GM12892 (cell line): Measurements from ENCODE around the gene NEK5.

Experiments
- DNase-seq: peaks from one replicate; pipeline ENCODE4 v3.0.0; 2011; ENCODE audit not compliant: insufficient read length
- FAIRE-seq: peaks from 2 replicates; lab custom pipeline; 2011; peaks lifted over from hg19 to GRCh38; lab: Jason Lieb, UNC
- POLR2A ChIP-seq: IDR thresholded peaks from 2 replicates; pipeline ENCODE4 v1.6.1; 2011; ENCODE audit warnings: low read depth, low read length, control low read depth
- POLR2AphosphoS5 ChIP-seq: IDR thresholded peaks from 2 replicates; pipeline ENCODE4 v1.6.1; 2011; ENCODE audit warnings: low read depth, low read length, control low read depth
- TAF1 ChIP-seq: IDR thresholded peaks from 2 replicates; pipeline ENCODE4 v1.6.1; 2011; ENCODE audit warnings: low read depth, mild to moderate bottlenecking, control low read depth, low read length, borderline replicate concordance

Gene NEK5

DNA sequence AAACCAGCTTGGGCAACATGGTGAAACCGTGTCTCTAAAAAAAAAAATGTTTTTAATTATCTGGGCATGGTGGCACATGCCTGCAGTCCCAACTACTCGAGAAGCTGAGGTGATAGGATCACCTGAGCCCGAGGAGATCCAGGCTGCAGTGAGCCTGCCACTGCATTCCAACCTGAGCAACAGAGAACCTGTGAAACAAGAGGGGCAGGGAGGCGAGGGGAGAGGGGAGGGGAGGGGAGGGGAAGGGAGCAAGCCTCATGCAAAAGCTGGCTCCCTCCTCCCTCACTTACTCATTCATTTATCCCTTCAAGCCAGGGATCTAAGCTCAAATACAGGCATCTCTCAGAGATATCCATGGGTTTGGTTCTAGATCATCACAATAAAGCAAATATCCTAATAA lies 126.5 kb downstream of the NEK5 start:
- TF ChIP-seq POLR2AphosphoS5 = no peak
- no peak for TF ChIP-seq TAF1
- TF ChIP-seq POLR2A = no peak
- no peak for FAIRE-seq
- no peak for DNase-seq

DNA sequence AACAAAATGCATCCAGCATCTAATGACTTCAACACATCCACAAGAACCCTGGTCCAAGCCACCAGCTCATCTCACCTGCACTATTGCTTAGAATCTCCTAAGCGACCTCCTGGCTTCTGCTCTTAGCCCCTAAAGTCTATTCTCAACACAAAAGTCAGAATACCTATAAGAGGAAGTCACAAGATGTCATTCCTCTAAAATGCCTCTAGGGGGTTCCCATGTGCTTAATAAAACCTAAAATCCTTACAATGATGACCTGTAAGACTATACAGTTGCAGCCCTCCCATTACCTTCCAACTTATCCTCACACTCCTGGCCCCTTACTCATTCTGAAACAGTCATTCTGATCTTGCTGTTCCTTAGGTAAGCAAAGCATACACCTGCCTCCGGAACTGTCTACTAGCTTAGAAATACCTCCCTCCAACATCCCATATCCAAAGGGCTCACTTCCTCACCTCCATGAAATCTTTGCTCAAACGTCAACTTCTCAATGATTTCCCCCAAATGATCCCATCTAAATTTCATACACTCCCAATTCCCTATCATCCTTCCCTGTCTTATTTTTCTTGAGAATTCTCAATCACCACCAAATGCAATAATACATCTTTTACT lies 127.6 kb downstream of the NEK5 start:
- DNase-seq (peak; percentile 39), FAIRE-seq (peak; percentile 68)
- no peak for TF ChIP-seq POLR2A
- TF ChIP-seq TAF1 = no peak
- TF ChIP-seq POLR2AphosphoS5 = no peak

DNA sequence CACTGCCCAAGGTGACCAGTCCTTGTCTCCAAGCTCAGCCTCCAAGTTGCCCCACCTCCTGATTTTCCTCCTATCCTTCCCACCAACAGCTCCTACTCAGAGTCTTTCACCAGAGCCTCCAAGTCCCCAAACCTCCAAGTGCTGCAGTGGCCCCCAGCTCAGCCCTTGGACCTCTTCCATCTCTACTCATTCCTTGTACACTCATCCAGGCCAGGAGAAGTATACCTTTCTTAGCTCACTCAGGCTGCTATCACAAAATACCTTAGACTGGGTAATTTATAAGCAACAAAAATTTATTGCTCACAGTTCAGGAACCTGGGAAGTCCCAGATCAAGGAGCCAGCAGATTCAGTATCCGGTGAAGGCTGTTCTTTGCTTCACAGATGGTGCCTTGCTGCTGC lies 129.0 kb downstream of the NEK5 start:
- TF ChIP-seq POLR2A (no peak), POLR2AphosphoS5 (no peak), TAF1 (no peak)
- FAIRE-seq (no peak), DNase-seq (no peak)

DNA sequence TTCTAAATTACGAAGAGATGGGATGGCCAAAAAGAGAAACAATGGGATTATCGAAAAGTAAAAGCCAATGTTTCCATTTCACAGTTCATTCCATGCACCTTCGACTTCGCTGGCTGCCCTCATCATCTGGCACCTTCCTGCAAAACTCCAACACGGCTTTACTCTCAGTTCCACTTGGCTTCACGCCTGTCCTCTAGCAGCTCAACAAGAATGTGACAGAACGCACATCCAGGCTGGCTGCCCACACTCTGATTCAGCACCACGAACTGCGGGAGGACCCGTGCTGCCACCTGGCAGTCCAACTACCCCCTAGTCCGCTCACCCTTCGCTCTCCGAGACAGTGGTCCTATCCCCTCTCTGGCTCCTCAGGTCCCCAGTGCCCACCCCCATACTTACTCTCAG lies 129.4 kb downstream of the NEK5 start:
- FAIRE-seq (no peak), DNase-seq (no peak)
- TF ChIP-seq POLR2A (no peak), POLR2AphosphoS5 (no peak), TAF1 (no peak)

DNA sequence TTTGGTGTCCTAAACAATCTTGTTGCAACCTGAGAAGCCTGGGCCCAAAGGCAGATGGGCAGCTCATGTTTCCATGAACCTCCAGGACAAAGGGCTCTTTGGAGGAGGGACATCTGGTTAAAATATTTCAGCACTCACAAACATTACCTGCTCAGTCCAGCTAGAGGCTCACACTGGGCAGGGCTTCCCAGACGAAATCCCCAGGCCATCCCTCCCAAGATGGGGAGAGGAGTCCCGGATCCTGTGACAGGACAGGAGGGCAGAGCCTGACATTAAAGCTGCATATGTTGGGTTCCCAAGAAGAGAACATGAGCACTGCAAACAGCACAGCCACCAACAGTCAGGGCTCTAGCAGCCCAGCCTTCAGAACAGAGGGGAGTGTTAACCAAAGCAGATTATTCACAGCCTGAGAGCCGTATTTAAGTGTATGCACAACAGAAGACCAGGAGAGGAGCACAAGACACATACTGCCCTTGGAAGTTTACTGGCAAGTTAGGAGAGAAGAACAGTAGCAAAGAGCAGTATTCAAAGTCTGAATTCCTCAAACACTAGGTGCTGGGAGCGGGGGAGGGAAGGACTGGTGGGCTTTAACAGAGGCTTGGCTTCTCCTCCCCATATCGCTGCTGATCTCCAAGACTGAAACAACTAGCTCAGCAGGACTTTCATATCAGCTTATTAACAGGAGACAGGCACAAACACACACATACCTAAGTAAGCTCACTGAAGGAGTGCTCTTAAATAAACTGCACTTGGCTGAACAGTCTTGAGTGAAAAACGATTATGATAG lies 130.0 kb downstream of the NEK5 start:
- no peak for FAIRE-seq
- DNase-seq = no peak
- TF ChIP-seq TAF1 (no peak), POLR2A (no peak), POLR2AphosphoS5 (no peak)

DNA sequence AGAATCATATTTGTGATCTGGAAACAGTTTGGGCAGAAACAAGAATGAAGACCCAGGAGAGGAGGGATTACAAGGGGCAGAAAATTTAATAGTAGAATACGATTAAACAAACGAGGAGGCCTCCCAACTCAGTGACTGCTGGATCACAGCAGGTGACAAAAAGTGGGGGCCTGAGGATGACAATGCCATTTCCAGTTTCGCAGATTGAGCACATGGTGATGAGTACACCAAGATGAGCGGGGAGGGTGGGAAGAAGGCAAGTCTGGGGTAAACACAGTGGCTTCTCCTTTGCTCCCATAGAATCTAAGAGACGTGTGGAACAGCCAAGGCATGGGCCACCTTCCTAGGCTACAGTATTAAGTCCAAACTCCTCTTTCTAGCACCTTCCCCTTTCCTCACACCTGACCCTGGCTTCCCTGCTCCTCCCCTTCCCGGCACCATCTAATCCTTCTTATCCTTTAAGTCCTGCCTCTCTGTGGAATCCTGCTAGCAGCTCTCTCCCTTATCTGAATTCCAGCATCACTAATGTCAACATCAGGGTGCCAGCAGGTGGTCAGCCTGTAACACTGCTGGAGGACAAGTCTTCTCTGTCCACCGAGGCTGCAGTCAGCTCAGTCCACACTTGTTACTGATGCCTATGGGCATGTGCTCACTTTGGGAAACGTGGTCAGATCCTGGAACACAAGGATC lies 131.1 kb downstream of the NEK5 start:
- FAIRE-seq (no peak), DNase-seq (no peak)
- TF ChIP-seq POLR2AphosphoS5 (no peak), POLR2A (no peak), TAF1 (no peak)

DNA sequence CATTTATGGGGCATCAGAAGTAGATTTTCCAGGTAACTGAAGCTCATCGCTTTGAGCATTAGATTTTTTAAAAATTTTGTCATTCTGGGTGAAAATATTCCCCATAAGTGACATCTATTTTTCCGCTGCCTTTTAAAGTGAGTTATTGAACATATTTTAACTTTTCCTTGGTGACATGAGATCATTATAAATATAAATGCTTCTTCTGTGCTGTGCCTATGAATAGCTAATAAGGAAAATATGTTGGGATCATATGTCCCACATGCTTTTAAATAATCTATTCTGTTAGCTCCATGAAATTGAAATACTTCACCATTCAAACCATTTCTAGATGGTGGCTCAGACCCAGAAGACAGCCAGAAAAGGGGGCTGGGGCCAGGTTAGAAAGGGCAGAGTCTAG lies 131.7 kb downstream of the NEK5 start:
- no peak for TF ChIP-seq TAF1
- no peak for TF ChIP-seq POLR2AphosphoS5
- no peak for TF ChIP-seq POLR2A
- no peak for FAIRE-seq

DNA sequence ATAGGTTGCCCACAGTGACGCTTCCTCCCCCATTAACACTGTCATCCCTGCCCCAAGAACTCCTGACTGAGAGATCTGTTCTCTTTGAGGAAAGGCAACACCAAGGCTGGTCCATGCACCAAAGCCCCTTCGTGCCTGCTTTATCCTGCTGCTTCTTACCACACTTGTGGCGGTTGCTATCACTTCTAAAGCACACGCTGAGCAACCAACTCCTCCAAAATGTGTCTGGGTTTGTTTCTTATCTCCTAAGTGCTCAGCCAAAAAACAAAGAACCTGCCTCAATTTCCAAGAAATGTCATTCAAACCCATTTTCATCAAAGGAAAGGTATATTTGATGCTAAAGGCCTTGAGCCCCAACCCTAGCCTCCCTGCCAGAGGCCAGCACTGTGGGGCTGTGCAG lies 132.2 kb downstream of the NEK5 start:
- no peak for TF ChIP-seq POLR2AphosphoS5
- no peak for TF ChIP-seq TAF1
- no peak for TF ChIP-seq POLR2A
- FAIRE-seq (no peak), DNase-seq (no peak)

More for the DNA sequence above, 131.7 kb downstream of the NEK5 start:
- no peak for DNase-seq

DNA sequence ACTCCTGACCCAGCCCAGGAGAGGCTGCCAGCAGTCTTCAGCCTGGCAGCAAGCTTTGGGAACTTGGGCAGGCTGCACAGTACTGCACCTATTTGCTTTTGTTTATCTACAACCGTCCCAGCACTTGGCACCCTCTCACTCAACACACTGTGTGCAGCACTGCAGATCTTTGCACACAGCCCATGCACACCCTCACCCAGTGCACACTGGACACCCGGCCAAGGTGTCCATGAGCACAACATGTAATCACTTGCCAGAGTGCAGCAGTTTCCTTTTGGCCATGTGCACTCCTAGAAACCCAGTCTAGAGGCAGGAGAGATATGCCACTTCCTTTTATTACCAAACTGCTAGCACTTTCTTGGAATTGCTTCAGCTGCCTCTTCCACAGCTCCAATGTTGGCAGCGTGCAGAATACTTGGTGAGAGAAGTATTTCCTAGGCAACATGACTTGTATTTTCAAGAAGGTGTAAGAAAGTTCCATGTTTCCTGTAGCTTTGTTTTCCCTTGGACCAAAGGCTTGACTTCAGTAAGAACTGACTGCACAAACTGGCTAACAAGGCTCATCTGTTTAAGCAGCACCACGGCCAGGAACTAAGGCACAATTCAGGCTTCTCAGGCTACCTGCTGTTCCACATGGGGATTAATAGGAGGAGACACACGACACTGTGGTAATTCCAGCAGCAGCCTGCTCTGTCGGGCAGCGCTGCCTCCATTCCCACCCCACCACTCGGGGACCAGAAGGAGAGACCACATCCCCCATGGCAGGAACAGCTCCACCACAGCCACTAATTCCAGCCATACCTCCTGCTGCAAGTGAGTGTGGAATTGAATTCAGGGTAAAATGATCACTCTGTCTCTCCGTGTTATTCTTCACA lies 133.0 kb downstream of the NEK5 start:
- TF ChIP-seq POLR2A (no peak), POLR2AphosphoS5 (no peak), TAF1 (no peak)
- no peak for FAIRE-seq
- DNase-seq = no peak

DNA sequence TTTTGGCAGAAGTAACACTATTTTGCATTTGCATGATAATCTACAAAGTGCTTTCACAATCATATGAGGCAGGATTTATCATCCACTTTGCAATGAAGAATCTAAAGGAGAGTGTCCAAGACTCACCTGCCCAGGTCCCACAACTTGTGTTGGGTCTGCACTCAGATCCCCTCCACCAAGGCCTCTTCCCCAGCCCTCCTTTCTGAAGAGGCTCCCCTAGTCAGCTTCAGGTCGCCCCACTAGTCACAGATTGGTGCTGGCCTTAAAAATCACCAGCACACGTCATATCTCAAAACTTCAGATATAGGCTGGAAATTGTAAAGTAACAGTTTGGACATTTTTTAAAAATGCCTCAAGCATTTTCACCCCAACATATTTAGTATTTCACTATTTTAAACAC lies 135.2 kb downstream of the NEK5 start:
- FAIRE-seq = no peak
- TF ChIP-seq POLR2A = no peak
- TF ChIP-seq TAF1 = no peak
- no peak for TF ChIP-seq POLR2AphosphoS5
- DNase-seq = no peak

DNA sequence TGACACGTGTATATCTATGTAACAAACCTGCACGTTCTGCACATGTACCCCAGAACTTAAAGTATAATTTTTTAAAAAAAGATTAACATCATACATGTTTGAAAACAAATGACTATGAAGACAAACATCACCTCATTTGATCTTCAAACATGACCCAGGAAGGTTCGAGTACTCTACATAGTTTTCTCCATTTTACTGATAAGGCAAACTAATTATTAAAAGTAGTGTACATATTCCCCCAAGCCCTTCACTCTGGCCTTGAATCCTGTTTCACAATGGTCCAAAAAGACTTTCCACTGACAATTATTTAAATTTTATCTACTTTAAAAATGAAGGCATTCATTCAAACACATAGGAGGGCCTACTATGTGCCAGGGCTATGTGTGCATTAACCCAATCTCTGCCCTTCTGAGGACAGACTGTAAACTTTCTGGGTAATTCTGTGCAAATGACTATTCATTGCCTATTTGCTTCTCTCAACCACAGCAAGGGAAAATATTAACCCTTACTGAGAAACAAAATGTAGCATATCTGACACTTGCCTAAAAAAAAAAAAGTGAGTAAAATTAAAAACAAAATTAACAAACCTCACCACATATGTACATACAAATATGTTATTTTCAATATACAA lies 139.8 kb downstream of the NEK5 start:
- no peak for TF ChIP-seq TAF1
- no peak for TF ChIP-seq POLR2A
- no peak for TF ChIP-seq POLR2AphosphoS5
- DNase-seq (no peak), FAIRE-seq (no peak)
